Activated T-cell treated with anti-CD3 and anti-CD28 coated beads for 24 hours (primary cell): ENCODE results near the gene TTLL11.
"Not testable (repeated sequence)": the region's sequence is repeated elsewhere in the genome, so short reads cannot be mapped to it uniquely, and the experiment has no call there.

Source experiments
- DNase-seq: peaks from one replicate; pipeline ENCODE4 v3.0.0-alpha.2; 2020; ENCODE audit warnings: low read depth

The TTLL11 gene

GRCh38 chr9:122125509-122126330, 32.6 kb upstream of the TTLL11 start:
- no peak for DNase-seq

GRCh38 chr9:122125158-122125508, 32.0 kb upstream of the TTLL11 start:
- peak; percentile 68 for DNase-seq

GRCh38 chr9:122124528-122124927, 31.4 kb upstream of the TTLL11 start:
- DNase-seq = no peak

GRCh38 chr9:122124048-122124447, 30.9 kb upstream of the TTLL11 start:
- no peak for DNase-seq

GRCh38 chr9:122122903-122123632, 30.0 kb upstream of the TTLL11 start:
- peak; percentile 56 for DNase-seq

- DNase-seq = no peak
These were observed 29.4 kb upstream of the TTLL11 start for GRCh38 chr9:122122468-122122867.

- no peak for DNase-seq
These were observed 28.8 kb upstream of the TTLL11 start for GRCh38 chr9:122121931-122122330.

- DNase-seq = no peak
These were observed 28.3 kb upstream of the TTLL11 start for GRCh38 chr9:122121391-122121790.

- DNase-seq = no peak
These were observed 27.4 kb upstream of the TTLL11 start for GRCh38 chr9:122120316-122121071.

GRCh38 chr9:122119721-122120120, 26.6 kb upstream of the TTLL11 start:
- DNase-seq = no peak

GRCh38 chr9:122119166-122119521, 26.0 kb upstream of the TTLL11 start:
- DNase-seq = no peak

GRCh38 chr9:122118343-122119165, 25.4 kb upstream of the TTLL11 start:
- DNase-seq = no peak

GRCh38 chr9:122117241-122117640, 24.1 kb upstream of the TTLL11 start:
- not testable (repeated sequence) for DNase-seq

GRCh38 chr9:122116448-122117173, 23.5 kb upstream of the TTLL11 start:
- DNase-seq = no peak

GRCh38 chr9:122116040-122116439, 22.9 kb upstream of the TTLL11 start:
- no peak for DNase-seq

- no peak for DNase-seq
These were observed 22.3 kb upstream of the TTLL11 start for GRCh38 chr9:122115176-122116035.

- DNase-seq = no peak
These were observed 20.5 kb upstream of the TTLL11 start for GRCh38 chr9:122113574-122113973.

GRCh38 chr9:122112238-122112637, 19.1 kb upstream of the TTLL11 start:
- no peak for DNase-seq

- no peak for DNase-seq
These were observed 18.4 kb upstream of the TTLL11 start for GRCh38 chr9:122111413-122112085.
